Measurements from ENCODE around the gene LSAMP. TPM values are rescaled to one million over a fixed set of nuclear protein-coding genes. Genes with fewer than 3 reads are reported as not detected.
A peak's percentile ranks its signal among the peaks of the same experiment; 100 is the strongest.

LSAMP gene
- total and polyA plus RNA-seq, 2 of the 4 experiments (the other 2 are of a cell fraction), result 7.9 to 8.0 TPM

- Histone ChIP-seq H3K4ac (ENCODE audit: low read depth, low read length) (no peak overlapping the region), H3K9me3 (ENCODE audit: control insufficient read depth, insufficient read depth, low read length) (no peaks in the 10 kb centered on the region), H3K4me2 (ENCODE audit: low read depth, low read length) (no peak overlapping the region), H2AFZ (replicated peaks; ENCODE audit: low read length, poor library complexity) (no peak overlapping the region), H3K79me1 (ENCODE audit: low read depth in 1 of 2, low read length in 2 of 2) (no peaks in the 10 kb centered on the region), H3K4me3 (ENCODE audit: insufficient read depth, low read depth, low read length) (no peak overlapping the region), H4K91ac (ENCODE audit: insufficient read depth, low read depth, low read length) (no peak overlapping the region), H3K18ac (ENCODE audit: low read depth, low read length) (no peak overlapping the region), H2BK120ac (ENCODE audit: low read depth, low read length) (no peak overlapping the region), H2BK15ac (ENCODE audit: low read depth, low read length) (no peak overlapping the region), H3K9ac (ENCODE audit: low read depth, low read length) (no peak overlapping the region), H3K4me1 (ENCODE audit: control insufficient read depth, insufficient read depth, low read length) (peaks cover 2% of the 10 kb centered on the region; the same call in 1 of the 2 replicates), H3K9me1 (ENCODE audit: insufficient read depth, low read length) (no peaks in the 10 kb centered on the region), H3K27ac (ENCODE audit: insufficient read depth, low read length) (no peak overlapping the region), H2BK20ac (ENCODE audit: low read depth, low read length) (no peak overlapping the region), H4K20me1 (ENCODE audit: insufficient read depth, low read length) (no peaks in the 10 kb centered on the region), H3K36me3 (ENCODE audit: control insufficient read depth, insufficient read depth, low read length) (no peaks in the 10 kb centered on the region), H4K5ac (ENCODE audit: low read depth, low read length) (no peak overlapping the region), H3K27me3 (ENCODE audit: control insufficient read depth, insufficient read depth, low read length) (no peaks in the 10 kb centered on the region), H3K23ac (ENCODE audit: low read depth, low read length) (no peak overlapping the region), H2BK5ac (ENCODE audit: low read depth, low read length, poor library complexity, severe bottlenecking) (no peak overlapping the region), H3K56ac (ENCODE audit: extremely low read depth, insufficient read depth, low read length) (no peak overlapping the region), H4K8ac (ENCODE audit: low read depth in 2 of 2, low read length in 2 of 2) (no peak overlapping the region), H3K14ac (replicated peaks; ENCODE audit: low read depth, low read length) (no peak overlapping the region), H2AK5ac (ENCODE audit: low read depth, low read length) (no peak overlapping the region), H2AK9ac (replicated peaks; ENCODE audit: low read depth, low read length, poor library complexity) (no peak overlapping the region)
- TF ChIP-seq CHD1 (IDR thresholded peaks at IDR 0.05; ENCODE audit: low read depth, low read length), result no peak
- TF ChIP-seq RFX5 (IDR thresholded peaks at IDR 0.05; ENCODE audit: low read depth, low read length), result no peak
- TF ChIP-seq POLR2A (IDR thresholded peaks at IDR 0.05; ENCODE audit: low read depth, low read length), result no peak
- no peak for TF ChIP-seq USF2 (IDR thresholded peaks at IDR 0.05; ENCODE audit: low read depth, low read length)
- no peak for TF ChIP-seq RAD21 (IDR thresholded peaks at IDR 0.05; ENCODE audit: low read length)
- TF ChIP-seq MXI1 (IDR thresholded peaks at IDR 0.05; ENCODE audit: borderline replicate concordance, low read depth, low read length), result no peak
- no peak for TF ChIP-seq RCOR1 (IDR thresholded peaks at IDR 0.05; ENCODE audit: insufficient replicate concordance, low read length)
- no peak for TF ChIP-seq MAZ (IDR thresholded peaks at IDR 0.05; ENCODE audit: borderline replicate concordance, low read depth, low read length)
- no peak for TF ChIP-seq CEBPB (IDR thresholded peaks at IDR 0.05; ENCODE audit: low read depth, low read length)
- ATAC-seq (ENCODE audit: low read depth), result peak; percentile 46
- WGBS, 2 experiments (ENCODE audit: extremely low coverage in 2 of 2, insufficient read length in 1 of 2), result no CpG with 5 or more reads among the region's 1 CpG
- dilution Hi-C loops (cut with HindIII; ENCODE audit: low sequenced_read_pairs, unreplicated experiment), result no loop called here
- ChIA-PET CTCF (no interaction called here), POLR2A (ENCODE audit: unreplicated experiment) (no interaction called here)
- no TSS peak for BruUV-seq (replicated peaks)
- DNase-seq, result peak; percentile 60
- intact Hi-C loops (cut with micrococcal nuclease), result no loop called here
- in situ Hi-C loops (cut with MboI; ENCODE audit: low sequenced_read_pairs), result no loop called here
These were observed 380.6 kb downstream of the LSAMP start for GRCh38 chr3:116064646-116065045.
